Smooth muscle cell (in vitro differentiated cells): ENCODE results near the gene ASB10. TPM values are rescaled to one million over a fixed set of nuclear protein-coding genes. Genes with fewer than 3 reads are reported as not detected.

Experiments
- DNase-seq: peaks from one replicate; lab custom pipeline; 2025; ENCODE audit not compliant: unreplicated experiment; lab: John Stamatoyannopoulos, UW
- H2AFZ ChIP-seq: fragments of 200-600 bp; sonication (generic); 2 replicates; pipeline ENCODE4 v1.6.0; 2016; ENCODE audit warnings: antibody characterized with exemption, low read depth, mild to moderate bottlenecking
- H3F3A ChIP-seq: fragments of 200-600 bp; sonication (generic); 2 replicates; pipeline ENCODE4 v1.6.0; 2017; ENCODE audit warnings: antibody characterized with exemption, low read depth
- H3K27ac ChIP-seq: fragments of 200-600 bp; sonication (generic); 2 replicates; pipeline ENCODE4 v1.5.1; 2016; ENCODE audit warnings: low read depth, mild to moderate bottlenecking
- H3K27me3 ChIP-seq: fragments of 200-600 bp; sonication (generic); 2 replicates; pipeline ENCODE4 v1.6.1; 2016; ENCODE audit warnings: low read depth, mild to moderate bottlenecking
- H3K36me3 ChIP-seq: fragments of 200-600 bp; sonication (generic); 2 replicates; pipeline ENCODE4 v1.5.1; 2016; ENCODE audit warnings: low read depth
- H3K4me1 ChIP-seq: fragments of 200-600 bp; sonication (generic); 2 replicates; pipeline ENCODE4 v1.5.1; 2016; ENCODE audit warnings: low read depth
- H3K4me2 ChIP-seq: fragments of 200-600 bp; sonication (generic); 2 replicates; pipeline ENCODE4 v1.6.0; 2016; ENCODE audit warnings: mild to moderate bottlenecking
- H3K4me3 ChIP-seq: fragments of 200-600 bp; sonication (generic); 2 replicates; pipeline ENCODE4 v1.5.1; 2016; ENCODE audit warnings: mild to moderate bottlenecking
- H3K79me2 ChIP-seq: fragments of 200-600 bp; sonication (generic); 2 replicates; pipeline ENCODE4 v1.6.0; 2016; ENCODE audit warnings: low read depth, mild to moderate bottlenecking
- H3K9ac ChIP-seq: fragments of 200-600 bp; sonication (generic); 2 replicates; pipeline ENCODE4 v1.6.0; 2016; ENCODE audit warnings: low read depth
- H3K9me3 ChIP-seq: fragments of 200-600 bp; sonication (generic); replicated peaks from 2 replicates; pipeline ENCODE4 v1.5.1; 2016; ENCODE audit warnings: low read depth
- H4K20me1 ChIP-seq: fragments of 200-600 bp; sonication (generic); 2 replicates; pipeline ENCODE4 v1.6.0; 2016; ENCODE audit warnings: low read depth
- CTCF ChIP-seq: fragments of 200-600 bp; sonication (generic); IDR thresholded peaks from 2 replicates; pipeline ENCODE4 v1.5.1; 2017; ENCODE audit warnings: borderline replicate concordance, mild to moderate bottlenecking, antibody characterized with exemption; ENCODE audit not compliant: insufficient read depth, poor library complexity, severe bottlenecking
- WGBS: methylation state at CpG from one replicate; pipeline ENCODE4 v1.1.7; 2016; ENCODE audit warnings: low lambda C conversion rate; 5-methylcytosine and 5-hydroxymethylcytosine counted together
- polyA plus RNA-seq: library from polyadenylated mRNA; unstranded; fragments of >200 nt; fragmentation: Nextera tagmentation; extraction: Ambion mirVana; gene quantifications from 2 replicates; pipeline ENCODE4 v1.2.1, GENCODE V29; 2016
- total RNA-seq: library from RNA; depleted of rRNA; stranded (reverse); fragments of >200 nt; gene quantifications from 2 replicates; pipeline ENCODE4 v1.2.3, GENCODE V29; 2014

Gene ASB10
- total and polyA plus RNA-seq, 2 experiments from 2014 or later = not detected

GRCh38 chr7:151130741-151131157, 56.3 kb downstream of the ASB10 start:
- H3K27me3 ChIP-seq = no peaks in the 10 kb centered on the region
- TF ChIP-seq CTCF = no peak
- no peaks in the 10 kb centered on the region for H3K9me3 ChIP-seq
- H4K20me1 ChIP-seq = peaks cover 73% of the 10 kb centered on the region
- H2AFZ ChIP-seq = no peak overlapping the region
- H3K27ac ChIP-seq = no peak overlapping the region
- H3F3A ChIP-seq = no peaks in the 10 kb centered on the region
- no peak for DNase-seq
- WGBS = 95% methylated on average over 13 of the region's 17 CpGs
- no peak overlapping the region for H3K9ac ChIP-seq
- no peak overlapping the region for H3K4me2 ChIP-seq
- no peaks in the 10 kb centered on the region for H3K79me2 ChIP-seq
- H3K4me1 ChIP-seq = no peaks in the 10 kb centered on the region
- H3K36me3 ChIP-seq = no peaks in the 10 kb centered on the region
- no peak overlapping the region for H3K4me3 ChIP-seq

GRCh38 chr7:151129960-151130591, 57.0 kb downstream of the ASB10 start:
- Histone ChIP-seq H2AFZ (no peak overlapping the region), H3K27ac (no peak overlapping the region), H3K27me3 (no peaks in the 10 kb centered on the region), H3K9ac (no peak overlapping the region), H3K4me1 (no peaks in the 10 kb centered on the region), H3K4me3 (no peak overlapping the region), H3K4me2 (no peak overlapping the region), H3K79me2 (no peaks in the 10 kb centered on the region), H4K20me1 (peaks cover 80% of the 10 kb centered on the region), H3K36me3 (no peaks in the 10 kb centered on the region), H3F3A (peaks cover under 1% of the 10 kb centered on the region), H3K9me3 (no peaks in the 10 kb centered on the region)
- no peak for DNase-seq
- 97% methylated on average over 9 of the region's 9 CpGs for WGBS
- no peak for TF ChIP-seq CTCF

- peaks cover 3% of the 10 kb centered on the region for H3F3A ChIP-seq
- 94% methylated on average over 20 of the region's 28 CpGs for WGBS
- H4K20me1 ChIP-seq = peaks cover 87% of the 10 kb centered on the region
- H3K9ac ChIP-seq = no peak overlapping the region
- no peaks in the 10 kb centered on the region for H3K27me3 ChIP-seq
- no peaks in the 10 kb centered on the region for H3K9me3 ChIP-seq
- no peak for TF ChIP-seq CTCF
- no peaks in the 10 kb centered on the region for H3K4me1 ChIP-seq
- H2AFZ ChIP-seq = no peak overlapping the region
- no peak overlapping the region for H3K4me3 ChIP-seq
- no peak for DNase-seq
- no peak overlapping the region for H3K27ac ChIP-seq
- H3K36me3 ChIP-seq = no peaks in the 10 kb centered on the region
- H3K79me2 ChIP-seq = no peaks in the 10 kb centered on the region
- H3K4me2 ChIP-seq = no peak overlapping the region
Measured at GRCh38 chr7:151129117-151129959, 57.7 kb downstream of the ASB10 start.
